ENCODE results near the gene CRYBB1.

CRYBB1 gene

GRCh38 chr22:26570115-26570514 lies 47.7 kb downstream of the CRYBB1 start:
- no peaks in the 10 kb centered on the region for H3K27me3 Mint-ChIP-seq
- H3K27ac Mint-ChIP-seq = peak overlapping the region; percentile 7
- no peaks in the 10 kb centered on the region for H3K9me3 Mint-ChIP-seq
- intact Hi-C loops (cut with micrococcal nuclease) = no loop called here
- H3K4me3 Mint-ChIP-seq = no peak overlapping the region
- peaks cover 38% of the 10 kb centered on the region for H3K36me3 Mint-ChIP-seq (ENCODE audit: low read depth)
- H3K4me1 Mint-ChIP-seq (ENCODE audit: low read depth) = peaks cover 63% of the 10 kb centered on the region

GRCh38 chr22:26568207-26568706 lies 49.6 kb downstream of the CRYBB1 start:
- Mint-ChIP-seq H3K4me1 (ENCODE audit: low read depth) (peaks cover 44% of the 10 kb centered on the region), H3K4me3 (no peak overlapping the region), H3K27me3 (no peaks in the 10 kb centered on the region), H3K36me3 (ENCODE audit: low read depth) (peaks cover 51% of the 10 kb centered on the region), H3K9me3 (no peaks in the 10 kb centered on the region), H3K27ac (no peak overlapping the region)
- intact Hi-C loops (cut with micrococcal nuclease) = no loop called here

GRCh38 chr22:26567610-26568009 lies 50.2 kb downstream of the CRYBB1 start:
- Mint-ChIP-seq H3K27ac (no peak overlapping the region), H3K4me1 (ENCODE audit: low read depth) (peaks cover 38% of the 10 kb centered on the region), H3K4me3 (no peak overlapping the region), H3K27me3 (no peaks in the 10 kb centered on the region), H3K36me3 (ENCODE audit: low read depth) (peaks cover 51% of the 10 kb centered on the region), H3K9me3 (no peaks in the 10 kb centered on the region)
- intact Hi-C loops (cut with micrococcal nuclease) = no loop called here

GRCh38 chr22:26566994-26567393 lies 50.8 kb downstream of the CRYBB1 start:
- peaks cover 33% of the 10 kb centered on the region for H3K4me1 Mint-ChIP-seq (ENCODE audit: low read depth)
- no peak overlapping the region for H3K4me3 Mint-ChIP-seq
- intact Hi-C loops (cut with micrococcal nuclease) = no loop called here
- H3K9me3 Mint-ChIP-seq = no peaks in the 10 kb centered on the region
- H3K36me3 Mint-ChIP-seq (ENCODE audit: low read depth) = peaks cover 51% of the 10 kb centered on the region
- no peak overlapping the region for H3K27ac Mint-ChIP-seq
- H3K27me3 Mint-ChIP-seq = no peaks in the 10 kb centered on the region

- Mint-ChIP-seq H3K27me3 (no peaks in the 10 kb centered on the region), H3K4me3 (no peak overlapping the region), H3K36me3 (ENCODE audit: low read depth) (peaks cover 44% of the 10 kb centered on the region), H3K27ac (no peak overlapping the region), H3K4me1 (ENCODE audit: low read depth) (peaks cover 29% of the 10 kb centered on the region), H3K9me3 (no peaks in the 10 kb centered on the region)
- intact Hi-C loops (cut with micrococcal nuclease) = no loop called here
Observed at GRCh38 chr22:26565889-26566288, 51.9 kb downstream of the CRYBB1 start.

- Mint-ChIP-seq H3K9me3 (no peaks in the 10 kb centered on the region), H3K27me3 (no peaks in the 10 kb centered on the region), H3K4me3 (no peak overlapping the region), H3K27ac (no peak overlapping the region), H3K36me3 (ENCODE audit: low read depth) (peaks cover 39% of the 10 kb centered on the region), H3K4me1 (ENCODE audit: low read depth) (peaks cover 29% of the 10 kb centered on the region)
- intact Hi-C loops (cut with micrococcal nuclease) = no loop called here
Observed at GRCh38 chr22:26565181-26565580, 52.6 kb downstream of the CRYBB1 start.

- intact Hi-C loops (cut with micrococcal nuclease) = no loop called here
- no peak overlapping the region for H3K4me3 Mint-ChIP-seq
- H3K4me1 Mint-ChIP-seq (ENCODE audit: low read depth) = peaks cover 29% of the 10 kb centered on the region
- peaks cover 39% of the 10 kb centered on the region for H3K36me3 Mint-ChIP-seq (ENCODE audit: low read depth)
- no peak overlapping the region for H3K27ac Mint-ChIP-seq
- no peaks in the 10 kb centered on the region for H3K27me3 Mint-ChIP-seq
- no peaks in the 10 kb centered on the region for H3K9me3 Mint-ChIP-seq
Observed at GRCh38 chr22:26564672-26565071, 53.2 kb downstream of the CRYBB1 start.

- Mint-ChIP-seq H3K27me3 (no peaks in the 10 kb centered on the region), H3K36me3 (ENCODE audit: low read depth) (peaks cover 37% of the 10 kb centered on the region), H3K9me3 (no peaks in the 10 kb centered on the region), H3K4me3 (no peak overlapping the region), H3K27ac (no peak overlapping the region), H3K4me1 (ENCODE audit: low read depth) (peaks cover 29% of the 10 kb centered on the region)
- intact Hi-C loops (cut with micrococcal nuclease) = no loop called here
Observed at GRCh38 chr22:26564181-26564580, 53.6 kb downstream of the CRYBB1 start.

- H3K4me1 Mint-ChIP-seq (ENCODE audit: low read depth) = peaks cover 35% of the 10 kb centered on the region
- no peak overlapping the region for H3K4me3 Mint-ChIP-seq
- H3K9me3 Mint-ChIP-seq = no peaks in the 10 kb centered on the region
- H3K27ac Mint-ChIP-seq = no peak overlapping the region
- H3K36me3 Mint-ChIP-seq (ENCODE audit: low read depth) = peaks cover 39% of the 10 kb centered on the region
- no peaks in the 10 kb centered on the region for H3K27me3 Mint-ChIP-seq
- intact Hi-C loops (cut with micrococcal nuclease) = no loop called here
Observed at GRCh38 chr22:26563022-26563421, 54.8 kb downstream of the CRYBB1 start.

GRCh38 chr22:26561756-26562417 lies 55.9 kb downstream of the CRYBB1 start:
- H3K36me3 Mint-ChIP-seq (ENCODE audit: low read depth) = peaks cover 48% of the 10 kb centered on the region
- H3K27me3 Mint-ChIP-seq = no peaks in the 10 kb centered on the region
- intact Hi-C loops (cut with micrococcal nuclease) = no loop called here
- H3K9me3 Mint-ChIP-seq = no peaks in the 10 kb centered on the region
- H3K27ac Mint-ChIP-seq = no peak overlapping the region
- H3K4me1 Mint-ChIP-seq (ENCODE audit: low read depth) = peaks cover 34% of the 10 kb centered on the region
- H3K4me3 Mint-ChIP-seq = no peak overlapping the region

- H3K9me3 Mint-ChIP-seq = no peaks in the 10 kb centered on the region
- no peak overlapping the region for H3K4me3 Mint-ChIP-seq
- H3K27me3 Mint-ChIP-seq = no peaks in the 10 kb centered on the region
- intact Hi-C loops (cut with micrococcal nuclease) = no loop called here
- H3K4me1 Mint-ChIP-seq (ENCODE audit: low read depth) = peaks cover 26% of the 10 kb centered on the region
- H3K36me3 Mint-ChIP-seq (ENCODE audit: low read depth) = peaks cover 41% of the 10 kb centered on the region
- peak overlapping the region; percentile 23 for H3K27ac Mint-ChIP-seq
Observed at GRCh38 chr22:26559961-26560575, 57.8 kb downstream of the CRYBB1 start.

GRCh38 chr22:26558248-26558895 lies 59.5 kb downstream of the CRYBB1 start:
- Mint-ChIP-seq H3K27ac (peak overlapping the region; percentile 7), H3K27me3 (no peaks in the 10 kb centered on the region), H3K9me3 (no peaks in the 10 kb centered on the region), H3K36me3 (ENCODE audit: low read depth) (peaks cover 24% of the 10 kb centered on the region), H3K4me1 (ENCODE audit: low read depth) (peaks cover 36% of the 10 kb centered on the region), H3K4me3 (no peak overlapping the region)
- intact Hi-C loops (cut with micrococcal nuclease) = no loop called here

GRCh38 chr22:26556904-26557303 lies 60.9 kb downstream of the CRYBB1 start:
- H3K36me3 Mint-ChIP-seq (ENCODE audit: low read depth) = peaks cover 24% of the 10 kb centered on the region
- H3K27ac Mint-ChIP-seq = no peak overlapping the region
- peaks cover 39% of the 10 kb centered on the region for H3K4me1 Mint-ChIP-seq (ENCODE audit: low read depth)
- H3K27me3 Mint-ChIP-seq = no peaks in the 10 kb centered on the region
- H3K9me3 Mint-ChIP-seq = no peaks in the 10 kb centered on the region
- no peak overlapping the region for H3K4me3 Mint-ChIP-seq
- intact Hi-C loops (cut with micrococcal nuclease) = no loop called here

GRCh38 chr22:26555478-26555877 lies 62.3 kb downstream of the CRYBB1 start:
- no peak overlapping the region for H3K4me3 Mint-ChIP-seq
- peaks cover 33% of the 10 kb centered on the region for H3K4me1 Mint-ChIP-seq (ENCODE audit: low read depth)
- no peaks in the 10 kb centered on the region for H3K9me3 Mint-ChIP-seq
- intact Hi-C loops (cut with micrococcal nuclease) = no loop called here
- peaks cover 36% of the 10 kb centered on the region for H3K36me3 Mint-ChIP-seq (ENCODE audit: low read depth)
- H3K27ac Mint-ChIP-seq = no peak overlapping the region
- H3K27me3 Mint-ChIP-seq = no peaks in the 10 kb centered on the region
